C4-2B (cell line): ENCODE measurements around the gene HOXB4.

ENCODE experiments used
- H3K27ac ChIP-seq: fragments of 450-650 bp; 2 replicates; pipeline ENCODE4 v1.5.1; 2017
- CTCF ChIP-seq: fragments of 450-650 bp; conservative IDR thresholded peaks from 2 replicates; pipeline ENCODE4 v1.5.1; 2017; ENCODE audit warnings: mild to moderate bottlenecking
- ZFX ChIP-seq: fragments of 450-650 bp; IDR thresholded peaks from 2 replicates; pipeline ENCODE4 v1.6.1; 2017

HOXB4 gene

GRCh38 chr17:48609033-48609432, 30.9 kb upstream of the HOXB4 start:
- H3K27ac ChIP-seq: no peak overlapping the region
- TF ChIP-seq CTCF (no peak), ZFX (no peak)

- TF ChIP-seq ZFX (no peak), CTCF (no peak)
- no peak overlapping the region for H3K27ac ChIP-seq
Observed at GRCh38 chr17:48608494-48608834, 30.3 kb upstream of the HOXB4 start.

GRCh38 chr17:48606892-48607614, 28.9 kb upstream of the HOXB4 start:
- no peak overlapping the region for H3K27ac ChIP-seq
- TF ChIP-seq CTCF (no peak), ZFX (no peak)

- TF ChIP-seq ZFX (no peak), CTCF (no peak)
- no peak overlapping the region for H3K27ac ChIP-seq
Observed at GRCh38 chr17:48605991-48606891, 28.1 kb upstream of the HOXB4 start.

GRCh38 chr17:48605409-48605919, 27.3 kb upstream of the HOXB4 start:
- H3K27ac ChIP-seq: peak overlapping the region; percentile 30

GRCh38 chr17:48604770-48605329, 26.7 kb upstream of the HOXB4 start, which contains the start of gene HOXB6:
Gene HOXB6 (minus strand): TSS chr17:48604986. CDS start chr17:48598150, 6,836 bp downstream.
- TF ChIP-seq CTCF (no peak), ZFX (no peak)
- peak within 1 kb of the TSS; percentile 30 for H3K27ac ChIP-seq

More at GRCh38 chr17:48605409-48605919, 27.3 kb upstream of the HOXB4 start:
- no peak for TF ChIP-seq ZFX
- no peak for TF ChIP-seq CTCF
